ENCODE results near the gene SNX3. TPM values are rescaled to one million over a fixed set of nuclear protein-coding genes. Genes with fewer than 3 reads are reported as not detected.

SNX3 gene
- total and polyA plus RNA-seq, 2 experiments from 2014 or later, result 291 to 359 TPM

DNA sequence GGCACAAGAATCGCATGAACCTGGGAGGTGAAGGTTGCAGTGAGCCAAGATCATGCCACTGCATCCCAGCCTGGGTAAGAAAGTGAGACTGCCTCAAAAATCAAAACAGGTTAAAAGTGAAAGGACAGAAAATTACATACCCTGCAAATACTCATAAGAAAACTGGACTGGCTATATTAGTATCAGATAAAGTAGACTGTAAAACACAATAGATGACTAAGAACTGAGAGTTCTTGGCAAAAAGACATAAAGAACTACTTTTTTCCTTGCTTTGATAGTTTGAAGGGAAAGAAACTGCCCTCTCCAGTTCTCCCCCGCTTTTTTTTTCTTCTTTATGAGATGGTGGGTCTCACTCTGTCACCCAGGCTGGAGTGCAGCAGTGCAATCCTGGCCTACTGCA lies 17.0 kb downstream of the SNX3 start:
- 96% methylated on average over 2 of the region's 2 CpGs for WGBS (ENCODE audit: low lambda C conversion rate, missing lambda C conversion rate)
- Histone ChIP-seq H3K9me2 (replicated peaks; ENCODE audit: insufficient read depth) (no peaks in the 10 kb centered on the region), H3K27ac (no peak overlapping the region), H3K4me1 (ENCODE audit: insufficient read depth) (peaks cover 4% of the 10 kb centered on the region), H4K20me1 (ENCODE audit: insufficient read depth, poor library complexity, severe bottlenecking) (peaks cover 24% of the 10 kb centered on the region), H3K36me3 (replicated peaks; ENCODE audit: insufficient read depth, low read depth) (no peaks in the 10 kb centered on the region), H3K4me3 (no peak overlapping the region), H3K27me3 (no peaks in the 10 kb centered on the region), H3K9me3 (ENCODE audit: low read depth) (no peaks in the 10 kb centered on the region), H2AFZ (no peak overlapping the region), H3K4me2 (no peak overlapping the region), H3K79me2 (peaks cover 98% of the 10 kb centered on the region)
- DNase-seq (ENCODE audit: low spot score), result no peak
- TF ChIP-seq EZH2 (IDR thresholded peaks at IDR 0.05; ENCODE audit: borderline replicate concordance) (no peak), EZH2phosphoT487 (IDR thresholded peaks at IDR 0.05; ENCODE audit: low read depth, severe bottlenecking, unreplicated experiment) (no peak)
- TF ChIP-seq, protein P1, sequence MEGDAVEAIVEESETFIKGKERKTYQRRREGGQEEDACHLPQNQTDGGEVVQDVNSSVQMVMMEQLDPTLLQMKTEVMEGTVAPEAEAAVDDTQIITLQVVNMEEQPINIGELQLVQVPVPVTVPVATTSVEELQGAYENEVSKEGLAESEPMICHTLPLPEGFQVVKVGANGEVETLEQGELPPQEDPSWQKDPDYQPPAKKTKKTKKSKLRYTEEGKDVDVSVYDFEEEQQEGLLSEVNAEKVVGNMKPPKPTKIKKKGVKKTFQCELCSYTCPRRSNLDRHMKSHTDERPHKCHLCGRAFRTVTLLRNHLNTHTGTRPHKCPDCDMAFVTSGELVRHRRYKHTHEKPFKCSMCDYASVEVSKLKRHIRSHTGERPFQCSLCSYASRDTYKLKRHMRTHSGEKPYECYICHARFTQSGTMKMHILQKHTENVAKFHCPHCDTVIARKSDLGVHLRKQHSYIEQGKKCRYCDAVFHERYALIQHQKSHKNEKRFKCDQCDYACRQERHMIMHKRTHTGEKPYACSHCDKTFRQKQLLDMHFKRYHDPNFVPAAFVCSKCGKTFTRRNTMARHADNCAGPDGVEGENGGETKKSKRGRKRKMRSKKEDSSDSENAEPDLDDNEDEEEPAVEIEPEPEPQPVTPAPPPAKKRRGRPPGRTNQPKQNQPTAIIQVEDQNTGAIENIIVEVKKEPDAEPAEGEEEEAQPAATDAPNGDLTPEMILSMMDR (IDR thresholded peaks at IDR 0.05; ENCODE audit: poor library complexity), result no peak

DNA sequence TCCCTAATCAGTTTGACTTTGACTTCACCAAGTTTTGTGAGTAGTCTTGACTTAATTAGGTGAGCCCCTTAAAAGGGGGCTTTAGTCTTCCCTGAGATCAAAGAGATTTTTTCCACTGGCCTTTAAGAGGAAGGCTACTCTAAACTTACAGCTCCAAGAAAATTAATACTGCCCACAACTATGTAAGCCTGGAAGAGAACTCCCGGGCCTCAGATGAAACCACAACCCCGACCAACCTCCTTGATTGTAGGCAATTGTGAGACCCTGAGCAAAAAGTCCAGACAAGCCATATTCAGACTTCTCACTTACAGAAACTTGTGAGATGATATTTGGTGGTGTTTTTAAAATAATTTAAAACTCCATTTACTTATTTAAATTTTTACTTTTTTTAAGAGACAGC lies 18.1 kb downstream of the SNX3 start:
- no peak overlapping the region for H3K4me3 ChIP-seq
- H2AFZ ChIP-seq, result no peak overlapping the region
- WGBS (ENCODE audit: low lambda C conversion rate, missing lambda C conversion rate), result 63% methylated on average over 2 of the region's 2 CpGs
- TF ChIP-seq EZH2 (IDR thresholded peaks at IDR 0.05; ENCODE audit: borderline replicate concordance) (no peak), EZH2phosphoT487 (IDR thresholded peaks at IDR 0.05; ENCODE audit: low read depth, severe bottlenecking, unreplicated experiment) (no peak)
- TF ChIP-seq, protein P1 (IDR thresholded peaks at IDR 0.05; ENCODE audit: poor library complexity), result no peak
- H3K4me1 ChIP-seq (ENCODE audit: insufficient read depth), result peaks cover 4% of the 10 kb centered on the region
- no peaks in the 10 kb centered on the region for H3K9me2 ChIP-seq (replicated peaks; ENCODE audit: insufficient read depth)
- H3K79me2 ChIP-seq, result peaks cover 95% of the 10 kb centered on the region
- no peaks in the 10 kb centered on the region for H3K27me3 ChIP-seq
- DNase-seq (ENCODE audit: low spot score), result no peak
- H3K4me2 ChIP-seq, result no peak overlapping the region
- no peaks in the 10 kb centered on the region for H3K9me3 ChIP-seq (ENCODE audit: low read depth)
- no peak overlapping the region for H3K27ac ChIP-seq
- H4K20me1 ChIP-seq (ENCODE audit: insufficient read depth, poor library complexity, severe bottlenecking), result peaks cover 17% of the 10 kb centered on the region
- H3K36me3 ChIP-seq (replicated peaks; ENCODE audit: insufficient read depth, low read depth), result no peaks in the 10 kb centered on the region

DNA sequence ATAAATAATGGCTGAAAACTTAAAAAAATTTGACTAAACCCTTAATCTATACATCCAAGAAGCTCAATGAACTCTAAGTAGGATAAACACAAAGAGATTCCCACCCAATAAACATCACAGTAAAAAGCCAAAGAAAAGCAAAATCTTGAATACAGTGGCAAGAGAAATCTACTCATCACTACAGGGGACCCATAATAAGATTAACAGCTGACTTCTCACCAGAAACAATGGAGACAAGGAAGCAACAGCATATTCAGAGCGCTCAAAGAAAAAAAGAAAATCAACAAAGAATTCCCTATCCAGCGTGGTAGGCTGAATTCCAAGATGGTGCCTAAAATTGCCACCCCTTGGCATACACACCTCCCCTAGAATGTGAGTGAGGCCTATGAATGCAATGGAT lies 18.6 kb downstream of the SNX3 start:
- Histone ChIP-seq H3K36me3 (replicated peaks; ENCODE audit: insufficient read depth, low read depth) (no peaks in the 10 kb centered on the region), H3K4me3 (no peak overlapping the region), H3K27ac (no peak overlapping the region), H3K79me2 (peaks cover 95% of the 10 kb centered on the region), H3K4me2 (no peak overlapping the region), H3K9me2 (replicated peaks; ENCODE audit: insufficient read depth) (no peaks in the 10 kb centered on the region), H2AFZ (no peak overlapping the region), H3K27me3 (no peaks in the 10 kb centered on the region), H3K4me1 (ENCODE audit: insufficient read depth) (peaks cover 4% of the 10 kb centered on the region), H4K20me1 (ENCODE audit: insufficient read depth, poor library complexity, severe bottlenecking) (peaks cover 19% of the 10 kb centered on the region), H3K9me3 (ENCODE audit: low read depth) (no peaks in the 10 kb centered on the region)
- 100% methylated on average over 2 of the region's 2 CpGs for WGBS (ENCODE audit: low lambda C conversion rate, missing lambda C conversion rate)
- TF ChIP-seq, protein P1 (IDR thresholded peaks at IDR 0.05; ENCODE audit: poor library complexity), result no peak
- TF ChIP-seq EZH2 (IDR thresholded peaks at IDR 0.05; ENCODE audit: borderline replicate concordance) (no peak), EZH2phosphoT487 (IDR thresholded peaks at IDR 0.05; ENCODE audit: low read depth, severe bottlenecking, unreplicated experiment) (no peak)
- DNase-seq (ENCODE audit: low spot score), result no peak

DNA sequence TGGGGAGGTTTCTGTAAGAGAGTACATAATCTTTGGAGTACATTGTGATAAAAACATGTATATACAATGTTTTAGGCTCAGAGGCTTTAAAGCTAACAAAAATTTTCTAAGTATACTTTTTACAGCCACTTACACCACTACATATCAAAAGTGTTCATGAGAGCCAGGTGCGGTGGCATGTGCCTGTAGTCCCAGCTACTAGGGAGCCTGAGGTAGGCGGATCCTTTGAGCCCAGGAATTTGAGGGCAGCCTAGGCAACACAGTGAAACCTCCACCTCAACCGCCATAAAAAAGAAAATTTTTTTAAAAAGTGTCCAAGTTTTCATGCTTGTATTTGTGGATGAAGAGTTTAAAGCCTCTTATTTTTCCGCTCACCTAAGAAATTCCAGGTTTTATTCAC lies 22.5 kb downstream of the SNX3 start:
- Histone ChIP-seq H3K79me2 (peaks cover 94% of the 10 kb centered on the region), H4K20me1 (ENCODE audit: insufficient read depth, poor library complexity, severe bottlenecking) (peaks cover 19% of the 10 kb centered on the region), H3K9me2 (replicated peaks; ENCODE audit: insufficient read depth) (no peaks in the 10 kb centered on the region), H3K36me3 (replicated peaks; ENCODE audit: insufficient read depth, low read depth) (no peaks in the 10 kb centered on the region), H2AFZ (no peak overlapping the region), H3K27ac (no peak overlapping the region), H3K4me2 (no peak overlapping the region), H3K4me3 (no peak overlapping the region), H3K4me1 (ENCODE audit: insufficient read depth) (peaks cover 4% of the 10 kb centered on the region), H3K27me3 (no peaks in the 10 kb centered on the region), H3K9me3 (ENCODE audit: low read depth) (no peaks in the 10 kb centered on the region)
- 97% methylated on average over 4 of the region's 4 CpGs for WGBS (ENCODE audit: low lambda C conversion rate, missing lambda C conversion rate)
- TF ChIP-seq, protein P1 (IDR thresholded peaks at IDR 0.05; ENCODE audit: poor library complexity), result no peak
- DNase-seq (ENCODE audit: low spot score), result no peak
